Stomach (tissue), 4 donors: ENCODE results near the gene HNRNPR.

Experiments
- CTCF ChIP-seq, 7 experiments: fragments of 450-650 bp in 4 of 7; fragments of 200-600 bp in 3 of 7; sonication (generic) in 3 of 7; IDR thresholded peaks; one replicate each; pipeline ENCODE4 v1.5.1; 2016 to 2019; ENCODE audit warnings: antibody characterized with exemption in 7 of 7, control low read depth in 2 of 7, mild to moderate bottlenecking in 1 of 7
- POLR2A ChIP-seq, 4 donors: fragments of 450-650 bp; IDR thresholded peaks; one replicate each; pipeline ENCODE4 v1.6.1; 2016; ENCODE audit warnings: antibody characterized with exemption in 4 of 4, control low read depth in 2 of 4, mild to moderate bottlenecking in 1 of 4, moderate library complexity in 1 of 4

- TF ChIP-seq CTCF (IDR thresholded peaks at IDR 0.05), result no peak
- TF ChIP-seq POLR2A (IDR thresholded peaks at IDR 0.05), result no peak
Measured at GRCh38 chr1:23291706-23292105, 52.4 kb downstream of the HNRNPR start.
